SHP77 (cell line): Measurements from ENCODE around the gene TRAPPC2L.

ENCODE experiments used
- DNase-seq, 2 experiments: peaks; one replicate each; lab custom pipeline; 2025; lab: John Stamatoyannopoulos, UW

Gene TRAPPC2L

GRCh38 chr16:88861359-88861758, 4.4 kb downstream of the TRAPPC2L start:
- no peak for DNase-seq

- DNase-seq: no peak
Observed at GRCh38 chr16:88862968-88863367, 6.0 kb downstream of the TRAPPC2L start.

GRCh38 chr16:88863426-88863825, 6.5 kb downstream of the TRAPPC2L start:
- DNase-seq: no peak

- DNase-seq: no peak
Observed at GRCh38 chr16:88864099-88864498, 7.2 kb downstream of the TRAPPC2L start.

GRCh38 chr16:88864521-88864920, 7.6 kb downstream of the TRAPPC2L start:
- DNase-seq: no peak

- no peak for DNase-seq
Observed at GRCh38 chr16:88865310-88865709, 8.4 kb downstream of the TRAPPC2L start.

GRCh38 chr16:88865742-88866141, 8.8 kb downstream of the TRAPPC2L start:
- DNase-seq: no peak

GRCh38 chr16:88866151-88866920, 9.4 kb downstream of the TRAPPC2L start, which contains the start of gene PABPN1L:
Gene PABPN1L, minus strand, starts transcription at chr16:88866660. Its CDS starts 54 bp downstream, at chr16:88866606.
- DNase-seq: no peak

- peak in 1 of 2 experiments; percentile 34 for DNase-seq
Observed at GRCh38 chr16:88867581-88868246, 10.8 kb downstream of the TRAPPC2L start.

GRCh38 chr16:88868974-88869672, 12.2 kb downstream of the TRAPPC2L start:
- no peak for DNase-seq

GRCh38 chr16:88869673-88869980, 12.7 kb downstream of the TRAPPC2L start:
- DNase-seq: no peak

- DNase-seq: no peak
Observed at GRCh38 chr16:88870608-88871348, 13.9 kb downstream of the TRAPPC2L start.

- no peak for DNase-seq
Observed at GRCh38 chr16:88871349-88871702, 14.4 kb downstream of the TRAPPC2L start.

- DNase-seq: peak in 1 of 2 experiments; percentile 59
Observed at GRCh38 chr16:88871730-88872416, 14.9 kb downstream of the TRAPPC2L start.

GRCh38 chr16:88872650-88873331, 15.9 kb downstream of the TRAPPC2L start:
- no peak for DNase-seq

GRCh38 chr16:88874938-88875599, 18.1 kb downstream of the TRAPPC2L start:
- DNase-seq: no peak

- DNase-seq: no peak
Observed at GRCh38 chr16:88875703-88876234, 18.8 kb downstream of the TRAPPC2L start.

- DNase-seq: no peak
Observed at GRCh38 chr16:88876942-88877526, 20.1 kb downstream of the TRAPPC2L start.

- no peak for DNase-seq
Observed at GRCh38 chr16:88877564-88878289, 20.8 kb downstream of the TRAPPC2L start.
